Endothelial cell of umbilical vein (primary cell): ENCODE data around the gene KNTC1. TPM values are rescaled to one million over a fixed set of nuclear protein-coding genes. Genes with fewer than 3 reads are reported as not detected.
"Not testable (repeated sequence)": the region's sequence is repeated elsewhere in the genome, so short reads cannot be mapped to it uniquely, and the experiment has no call there.

Source experiments
- BruUV-seq: library from RNA; stranded (reverse); fragments of 400-500 nt; replicated peaks from 2 replicates; lab custom pipeline; 2021; lab: Mats Ljungman, UMichigan
- CTCF ChIA-PET: fragments of 300-600, 350-600 bp; sonication (Branson Sonifier 250); formaldehyde crosslinking; loops from one replicate; lab custom pipeline; 2021; ENCODE audit warnings: antibody characterized with exemption, inconsistent platforms; lab: Charles Lee
- POLR2A ChIA-PET: fragments of 300-600, 350-600 bp; sonication (Branson Sonifier 250); formaldehyde crosslinking; loops from one replicate; lab custom pipeline; 2021; ENCODE audit warnings: antibody characterized with exemption, inconsistent platforms; lab: Charles Lee
- DNase-seq: peaks from one replicate; pipeline ENCODE4 v3.0.0-alpha.2; 2011; ENCODE audit warnings: low read depth, low spot score
- FAIRE-seq: peaks from 2 replicates; lab custom pipeline; 2011; peaks lifted over from hg19 to GRCh38; lab: Jason Lieb, UNC
- H2AFZ ChIP-seq: 2 replicates; pipeline ENCODE4 v1.6.0; 2012; ENCODE audit warnings: low read depth, low read length, control low read depth, inconsistent platforms
- H3K27ac ChIP-seq: 2 replicates; pipeline ENCODE4 v1.5.1; 2011; ENCODE audit warnings: low read depth, mild to moderate bottlenecking, control low read depth, low read length, moderate library complexity; ENCODE audit not compliant: insufficient read depth
- H3K27me3 ChIP-seq, 2 experiments: 2 replicates each; pipeline versions ENCODE4 v1.6.0 to v1.6.1; 2011; ENCODE audit warnings: low read length in 2 of 2, mixed read lengths in 1 of 2; ENCODE audit not compliant: control insufficient read depth in 2 of 2, insufficient read depth in 2 of 2
- H3K36me3 ChIP-seq, 2 experiments: 2 replicates in 1 of 2; 3 replicates in 1 of 2; pipeline ENCODE4 v1.5.1; 2011; ENCODE audit warnings: low read length in 2 of 2, mild to moderate bottlenecking in 1 of 2, moderate library complexity in 1 of 2; ENCODE audit not compliant: control insufficient read depth in 2 of 2, insufficient read depth in 2 of 2; ENCODE audit errors: extremely low read depth in 1 of 2
- H3K4me1 ChIP-seq: 3 replicates; pipeline ENCODE4 v1.5.1; 2011; ENCODE audit warnings: mild to moderate bottlenecking, low read length; ENCODE audit not compliant: control insufficient read depth, insufficient read depth; ENCODE audit errors: extremely low read depth
- H3K4me2 ChIP-seq: 2 replicates; pipeline ENCODE4 v1.6.1; 2011; ENCODE audit warnings: low read length, control low read depth, mixed read lengths; ENCODE audit not compliant: insufficient read depth
- H3K4me3 ChIP-seq, 3 experiments: fragments of 200-600 bp in 1 of 3; sonication (generic), shearing (Covaris generic) in 1 of 3; replicated peaks in 1 of 3; 2 replicates each; pipeline ENCODE4 v1.5.1; 2011 to 2016; ENCODE audit warnings: control low read depth in 3 of 3, low read length in 3 of 3, mild to moderate bottlenecking in 2 of 3, inconsistent platforms in 1 of 3, low read depth in 1 of 3, moderate library complexity in 1 of 3; ENCODE audit not compliant: insufficient read depth in 1 of 3
- H3K79me2 ChIP-seq: 2 replicates; pipeline ENCODE4 v1.6.0; 2012; ENCODE audit warnings: low read length, inconsistent platforms; ENCODE audit not compliant: control insufficient read depth, insufficient read depth
- H3K9ac ChIP-seq: replicated peaks from 2 replicates; pipeline ENCODE3; 2011; ENCODE audit warnings: low read length, control low read depth; ENCODE audit not compliant: insufficient read depth; ENCODE audit errors: extremely low read depth
- H3K9me1 ChIP-seq: replicated peaks from 3 replicates; pipeline ENCODE4 v1.6.0; 2011; ENCODE audit warnings: mild to moderate bottlenecking, low read length; ENCODE audit not compliant: control insufficient read depth, insufficient read depth; ENCODE audit errors: extremely low read depth
- H3K9me3 ChIP-seq: replicated peaks from 2 replicates; pipeline ENCODE4 v1.5.1; 2012; ENCODE audit warnings: low read length, inconsistent platforms; ENCODE audit not compliant: control insufficient read depth, insufficient read depth
- H4K20me1 ChIP-seq: replicated peaks from 2 replicates; pipeline ENCODE3; 2011; ENCODE audit warnings: mild to moderate bottlenecking, low read length; ENCODE audit not compliant: control insufficient read depth, insufficient read depth; ENCODE audit errors: extremely low read depth
- EZH2 ChIP-seq: IDR thresholded peaks from 2 replicates; pipeline ENCODE4 v1.6.1; 2012; ENCODE audit warnings: borderline replicate concordance, low read depth, mild to moderate bottlenecking, moderate library complexity, low read length, inconsistent platforms; ENCODE audit not compliant: severe bottlenecking
- FOS ChIP-seq: IDR thresholded peaks from 2 replicates; pipeline ENCODE4 v1.6.1; 2011; ENCODE audit warnings: mild to moderate bottlenecking, low read length, moderate library complexity, borderline replicate concordance; ENCODE audit not compliant: insufficient read depth
- JUN ChIP-seq: IDR thresholded peaks from 2 replicates; pipeline ENCODE4 v1.6.1; 2011; ENCODE audit warnings: borderline replicate concordance, low read depth; ENCODE audit not compliant: insufficient read length, insufficient read depth
- POLR2A ChIP-seq: IDR thresholded peaks from 2 replicates; pipeline ENCODE4 v1.6.1; 2012; ENCODE audit warnings: low read depth, mild to moderate bottlenecking, control low read depth, low read length
- POLR2AphosphoS5 ChIP-seq: IDR thresholded peaks from 2 replicates; pipeline ENCODE4 v1.6.1; 2012; ENCODE audit warnings: low read depth, mild to moderate bottlenecking, control low read depth, low read length, moderate library complexity; ENCODE audit not compliant: insufficient read depth
- dilution Hi-C: fragments of 300-500 bp; cut with MboI; formaldehyde crosslinking; loops from one replicate; pipeline ENCODE4 v1.15.0; 2019; ENCODE audit warnings: low sequenced_read_pairs; ENCODE audit not compliant: extremely low pct_ligation_motif_present
- intact Hi-C: fragments of 100-400 bp; cut with micrococcal nuclease; formaldehyde crosslinking; loops from one replicate; pipeline ENCODE4 v1.10.0; 2022
- polyA plus RNA-seq, 4 experiments: library from polyadenylated mRNA; depleted of rRNA in 3 of 4; stranded (reverse) in 3 of 4; unstranded in 1 of 4; fragments of >200 nt; gene quantifications; 2 replicates each; pipeline versions ENCODE4 v1.2.1 to v1.2.3, GENCODE V29; 2011 to 2012; ENCODE audit warnings: missing spikeins in 1 of 4
- total RNA-seq: library from RNA; stranded (reverse); gene quantifications from 2 replicates; pipeline ENCODE4 v1.2.3, GENCODE V29; 2021
- TF ChIP-seq, protein P1 (sequence below): IDR thresholded peaks from 2 replicates; pipeline ENCODE4 v1.6.1; 2011; ENCODE audit not compliant: insufficient read depth, insufficient read length

The KNTC1 gene
- total and polyA plus RNA-seq, 2 donors (not counting 3 experiments of a cell fraction or from before 2014, with no cell fraction given): 15.5 to 52.9 TPM

DNA sequence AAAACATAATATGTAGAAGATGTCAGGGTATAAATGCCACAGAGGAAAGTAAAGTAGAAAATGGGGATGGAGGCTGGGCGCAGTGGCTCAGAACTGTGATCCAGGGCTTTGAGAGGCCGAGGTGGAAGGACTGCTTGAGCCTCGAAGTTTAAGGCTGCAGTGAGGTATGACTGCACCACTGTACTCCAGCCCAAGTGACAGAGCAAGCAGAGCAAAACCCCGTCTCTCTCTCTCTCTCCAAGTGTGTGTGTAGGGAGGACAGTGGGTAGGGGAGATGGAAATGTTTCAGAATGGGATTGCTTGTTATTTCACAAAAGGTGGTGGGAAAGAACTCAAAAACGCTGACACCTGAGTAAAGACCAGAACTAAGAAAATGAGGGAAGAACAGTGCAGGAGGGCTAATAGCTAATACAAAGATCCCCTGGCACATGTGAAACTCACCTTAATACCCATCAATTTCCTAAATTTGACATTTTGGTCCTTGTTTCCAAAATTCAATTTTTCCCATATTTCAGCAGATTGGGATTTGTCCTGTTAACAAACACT, 20.6 kb upstream of the KNTC1 start:
- no peaks in the 10 kb centered on the region for H3K9me3 ChIP-seq
- TF ChIP-seq, protein P1, sequence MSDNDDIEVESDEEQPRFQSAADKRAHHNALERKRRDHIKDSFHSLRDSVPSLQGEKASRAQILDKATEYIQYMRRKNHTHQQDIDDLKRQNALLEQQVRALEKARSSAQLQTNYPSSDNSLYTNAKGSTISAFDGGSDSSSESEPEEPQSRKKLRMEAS: no peak
- TF ChIP-seq JUN (no peak), EZH2 (no peak), FOS (no peak)
- H3K4me1 ChIP-seq: peaks cover 1% of the 10 kb centered on the region
- H3K27ac ChIP-seq: no peak overlapping the region
- H3K9me1 ChIP-seq: no peaks in the 10 kb centered on the region
- peaks cover 36 to 46% of the 10 kb centered on the region in 2 experiments for H3K36me3 ChIP-seq
- no peak overlapping the region for H3K9ac ChIP-seq
- no peak overlapping the region for H2AFZ ChIP-seq
- no TSS peak for BruUV-seq
- ChIA-PET CTCF (no interaction called here), POLR2A (no interaction called here)
- H4K20me1 ChIP-seq: no peaks in the 10 kb centered on the region
- intact Hi-C loops: no loop called here
- peaks cover 18% of the 10 kb centered on the region for H3K79me2 ChIP-seq
- DNase-seq (no peak), FAIRE-seq (no peak)
- H3K4me2 ChIP-seq: no peak overlapping the region
- H3K4me3 ChIP-seq: no peak overlapping the region
- no peaks in the 10 kb centered on the region for H3K27me3 ChIP-seq
- dilution Hi-C loops: no loop called here

DNA sequence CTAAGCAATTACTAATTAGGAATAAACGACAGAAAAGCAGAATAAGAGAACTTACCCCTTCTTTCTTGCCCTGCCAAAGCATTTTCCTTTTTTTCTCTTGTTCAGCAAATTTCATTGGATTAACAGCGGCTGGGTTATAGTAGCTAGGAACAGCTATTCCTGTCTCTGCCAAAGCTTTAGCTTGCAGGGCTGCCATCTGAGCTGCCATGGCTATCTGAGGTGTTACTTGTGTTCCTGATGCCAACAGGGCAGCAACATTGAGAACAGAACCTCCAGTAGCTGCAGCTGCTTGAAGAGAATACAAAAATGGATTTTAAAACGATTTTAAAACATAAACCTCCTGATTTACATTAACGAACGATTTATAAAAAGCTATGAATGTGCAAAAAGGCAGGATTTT, 18.9 kb upstream of the KNTC1 start:
- H3K9me1 ChIP-seq: no peaks in the 10 kb centered on the region
- H3K27ac ChIP-seq: no peak overlapping the region
- H4K20me1 ChIP-seq: no peaks in the 10 kb centered on the region
- ChIA-PET CTCF (no interaction called here), POLR2A (interaction anchor here (0.7 kb wide), 1 partner anchor 40 kb away, joined by 3 read pairs; no protein-coding TSS in a partner anchor)
- H3K79me2 ChIP-seq: peaks cover 28% of the 10 kb centered on the region
- H3K4me3 ChIP-seq: no peak overlapping the region
- dilution Hi-C loops: no loop called here
- no peaks in the 10 kb centered on the region for H3K27me3 ChIP-seq
- DNase-seq (no peak), FAIRE-seq (no peak)
- peaks cover 43 to 51% of the 10 kb centered on the region in 2 experiments for H3K36me3 ChIP-seq
- no peaks in the 10 kb centered on the region for H3K4me1 ChIP-seq
- no peak overlapping the region for H3K4me2 ChIP-seq
- H3K9me3 ChIP-seq: no peaks in the 10 kb centered on the region
- H2AFZ ChIP-seq: no peak overlapping the region
- intact Hi-C loops: no loop called here
- TF ChIP-seq FOS (no peak), POLR2AphosphoS5 (no peak), POLR2A (no peak)
- no TSS peak for BruUV-seq
- H3K9ac ChIP-seq: no peak overlapping the region

DNA sequence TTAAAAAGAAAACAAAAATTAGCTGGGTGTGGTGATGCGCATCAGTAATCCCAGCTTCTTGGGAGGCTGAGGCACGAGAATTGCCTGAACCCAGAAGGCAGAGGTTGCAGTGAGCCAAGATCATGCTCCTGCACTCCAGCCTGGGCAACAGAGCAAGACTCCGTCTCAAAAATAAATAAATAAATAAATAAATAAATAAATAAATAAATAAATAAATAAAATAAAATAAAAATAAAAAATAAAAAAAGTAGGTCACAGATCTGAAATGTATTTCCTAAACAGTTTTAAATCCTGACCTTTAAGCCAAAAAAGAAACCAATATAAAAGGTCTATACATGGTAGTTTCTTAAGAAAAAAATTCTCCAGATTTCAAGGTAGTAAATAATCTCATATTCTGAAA, 14.0 kb upstream of the KNTC1 start:
- CTCF ChIA-PET: interaction anchor here (1.3 kb wide), 1 partner anchor 12 kb away, joined by 4 read pairs; the partner anchor contains the start of gene ZCCHC8
- intact Hi-C loops, H3K4me1 ChIP-seq, H4K20me1 ChIP-seq, H3K9me3 ChIP-seq, H2AFZ ChIP-seq, FAIRE-seq, H3K27ac ChIP-seq, H3K4me3 ChIP-seq, DNase-seq, H3K27me3 ChIP-seq, BruUV-seq, H3K9me1 ChIP-seq, H3K9ac ChIP-seq, dilution Hi-C loops, H3K4me2 ChIP-seq: not testable (repeated sequence)
- peaks cover 64% of the 10 kb centered on the region for H3K79me2 ChIP-seq
- POLR2A ChIA-PET: interaction anchor here (0.5 to 1.1 kb wide), 2 partner anchors 9 to 248 kb away, joined by 3 to 5 read pairs; no protein-coding TSS in a partner anchor
- peaks cover 40 to 63% of the 10 kb centered on the region in 2 experiments for H3K36me3 ChIP-seq
